GM21528 (cell line): ENCODE measurements around the gene ATP5ME.
"Not testable (repeated sequence)": the region's sequence is repeated elsewhere in the genome, so short reads cannot be mapped to it uniquely, and the experiment has no call there.

ENCODE experiments used
- ATAC-seq: cut with Tn5 transposase; IDR thresholded peaks from one replicate; pipeline ENCODE4 v1.9.1; 2021; ENCODE audit warnings: mild to moderate bottlenecking, moderate library complexity; ENCODE audit not compliant: unreplicated experiment, low FRiP score

ATP5ME gene, protein sequence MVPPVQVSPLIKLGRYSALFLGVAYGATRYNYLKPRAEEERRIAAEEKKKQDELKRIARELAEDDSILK

DNA sequence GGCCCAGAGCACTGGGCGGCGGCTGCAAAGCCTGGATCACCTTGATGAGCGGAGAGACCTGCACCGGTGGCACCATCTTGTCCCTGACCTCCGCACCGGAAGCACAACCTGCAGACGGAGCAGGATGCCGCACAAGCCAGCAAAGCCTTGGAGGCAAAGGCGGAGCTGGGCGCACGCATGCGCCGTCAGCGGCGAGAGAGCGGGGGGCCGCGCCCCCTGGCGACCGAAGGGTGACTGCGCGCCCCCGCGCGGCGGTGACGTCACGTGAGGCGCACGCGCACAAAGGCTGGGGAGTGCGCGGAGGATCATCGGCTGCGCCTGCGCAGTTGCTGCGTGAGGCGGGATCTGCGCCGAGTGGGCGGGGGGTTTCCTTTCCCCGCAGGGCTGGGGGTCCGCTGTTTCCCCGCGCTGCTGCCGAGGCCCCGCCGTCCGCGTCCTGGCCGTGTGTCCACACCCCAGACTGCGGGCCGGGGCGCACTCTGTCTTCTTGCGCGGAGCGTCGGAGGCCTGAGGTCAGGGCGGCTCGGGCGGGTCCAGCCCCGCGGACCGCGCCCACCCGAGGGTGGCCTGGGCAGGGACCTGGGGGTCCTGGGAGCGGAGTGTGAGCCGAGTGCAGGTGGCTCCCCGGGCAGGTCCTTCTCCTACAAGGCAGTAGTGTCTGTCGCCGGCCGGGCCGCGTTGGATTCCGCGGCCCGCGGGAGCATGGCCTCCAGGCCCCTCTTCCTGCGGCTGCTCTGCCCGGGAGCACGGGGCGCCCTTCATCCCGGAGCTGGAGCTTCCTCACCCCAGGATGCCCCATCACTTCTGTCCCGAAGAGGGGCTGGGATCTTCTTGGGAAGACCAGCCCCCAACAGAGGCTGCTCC lies at the start of gene ATP5ME, which contains the start of gene MYL5:
ATP5ME (minus strand) TSS at position 105 of the 864 bp plus-strand sequence; CDS start at position 76, 29 bp downstream.
MYL5 (plus strand) TSS at position 371 of the 864 bp plus-strand sequence. CDS start 3,485 bp downstream, outside the sequence.
- ATAC-seq, result peak; percentile 78

DNA sequence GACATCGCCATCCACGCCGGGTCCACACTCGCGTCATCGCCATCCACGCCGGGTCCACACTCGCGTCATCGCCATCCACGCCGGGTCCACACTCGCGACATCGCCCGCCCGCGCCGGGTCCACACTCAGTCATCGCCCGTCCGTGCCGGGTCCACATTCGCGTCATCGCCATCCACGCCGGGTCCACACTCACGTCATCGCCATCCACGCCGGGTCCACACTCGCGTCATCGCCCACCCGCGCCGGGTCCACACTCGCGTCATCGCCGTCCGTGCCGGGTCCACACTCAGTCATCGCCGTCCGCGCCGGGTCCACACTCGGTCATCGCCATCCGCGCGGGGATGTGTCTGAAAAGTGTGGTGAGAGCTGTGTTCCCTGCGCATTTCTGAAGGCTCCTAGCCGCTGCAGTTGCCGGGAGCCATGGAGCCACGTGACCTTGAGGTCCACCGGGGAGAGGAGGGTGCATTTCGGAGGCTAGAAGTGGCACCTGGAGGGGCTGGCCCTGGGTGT lies 48.8 kb upstream of the ATP5ME start:
- no peak for ATAC-seq

- ATAC-seq, result no peak
These were observed 48.2 kb upstream of the ATP5ME start for GRCh38 chr4:722169-722725.

GRCh38 chr4:721261-722168 lies 47.4 kb upstream of the ATP5ME start:
- ATAC-seq, result no peak

DNA sequence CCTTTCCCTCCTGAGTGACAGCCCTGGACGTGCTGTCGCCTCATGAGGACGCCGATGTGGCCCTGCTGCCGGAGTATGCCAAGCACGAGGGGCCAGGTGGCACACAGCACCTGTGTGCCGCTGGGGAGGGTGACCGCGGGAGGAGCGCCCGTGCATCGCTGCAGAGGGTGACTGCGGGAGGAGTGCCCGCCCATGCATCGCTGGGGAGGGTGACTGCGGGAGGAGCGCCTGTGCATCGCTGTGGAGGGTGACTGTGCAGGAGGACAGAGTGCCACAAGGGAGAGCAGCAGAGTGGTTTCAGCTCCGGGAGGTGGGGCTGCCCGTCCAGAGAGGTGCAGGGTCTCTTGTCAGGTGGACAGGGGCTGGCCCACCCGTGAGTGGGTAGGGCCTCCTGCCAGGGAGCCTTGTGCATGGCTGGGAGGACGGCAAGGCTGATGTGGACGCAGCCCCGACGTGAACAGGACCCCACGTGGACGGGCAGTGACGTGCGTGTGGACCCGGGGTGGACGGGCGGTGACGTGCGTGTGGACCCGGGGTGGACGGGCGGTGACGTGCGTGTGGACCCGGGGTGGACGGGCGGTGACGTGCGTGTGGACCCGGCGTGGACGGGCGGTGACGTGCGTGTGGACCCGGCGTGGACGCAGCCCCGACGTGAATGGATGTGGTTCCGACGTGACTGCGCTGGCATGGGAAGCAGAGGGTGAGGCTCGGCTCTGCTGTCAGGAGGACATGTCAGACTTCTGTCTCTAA lies 46.2 kb upstream of the ATP5ME start:
- ATAC-seq, result no peak

DNA sequence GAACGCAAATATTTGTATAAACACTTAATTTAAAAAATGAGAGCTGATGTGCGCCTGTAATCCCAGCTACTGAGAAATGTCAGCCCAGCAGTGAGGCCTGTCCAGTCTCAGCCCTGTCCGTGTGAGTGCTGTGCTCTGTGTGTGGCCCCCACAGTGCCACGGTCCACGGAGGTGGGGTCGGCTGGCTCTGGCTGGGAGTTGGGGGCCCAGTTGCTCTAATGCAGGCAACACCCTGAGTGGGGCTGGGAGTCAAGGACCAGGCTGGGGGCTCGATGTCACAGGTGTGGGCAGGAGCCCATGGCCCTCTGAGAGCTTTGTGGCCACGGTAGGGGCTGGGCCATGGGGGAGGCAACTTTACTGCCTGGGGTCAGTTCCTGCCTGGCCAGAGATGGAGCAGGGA lies 44.4 kb upstream of the ATP5ME start:
- ATAC-seq, result no peak

DNA sequence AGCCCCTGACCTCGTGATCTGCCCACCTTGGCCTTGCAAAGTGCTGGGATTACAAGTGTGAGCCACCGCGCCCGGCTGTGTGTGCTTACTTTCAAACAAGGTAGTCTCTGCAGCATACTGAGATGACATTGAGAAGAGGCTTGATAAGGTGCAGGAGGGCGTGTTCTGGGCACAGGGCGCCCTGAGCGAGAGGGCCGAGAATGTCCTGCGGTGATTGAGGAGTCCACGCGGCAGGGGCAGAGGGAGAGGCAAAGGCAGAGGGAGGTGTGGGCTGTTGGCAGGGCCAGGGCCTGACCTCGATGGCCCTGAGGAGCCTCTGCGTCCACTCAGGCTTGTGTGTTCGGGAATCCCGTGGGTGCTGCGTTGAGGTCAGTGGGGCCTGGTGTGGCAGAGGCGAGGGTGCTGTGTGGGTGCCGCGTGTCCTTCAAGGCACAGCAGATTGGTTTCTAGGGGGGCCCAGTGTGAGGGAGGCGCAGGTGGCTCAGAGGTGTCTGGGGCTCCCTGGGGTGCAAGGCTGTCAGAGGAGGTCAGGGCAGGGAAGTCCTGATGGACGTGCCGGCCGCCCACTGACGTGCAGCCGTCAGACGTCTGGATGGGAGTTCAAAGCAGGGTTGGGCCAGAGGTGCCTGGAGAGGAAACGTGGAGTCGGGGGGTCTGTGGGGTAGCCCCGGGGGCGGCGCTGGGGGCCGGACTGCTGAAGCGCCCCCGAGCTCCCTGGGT lies 43.7 kb upstream of the ATP5ME start:
- no peak for ATAC-seq

DNA sequence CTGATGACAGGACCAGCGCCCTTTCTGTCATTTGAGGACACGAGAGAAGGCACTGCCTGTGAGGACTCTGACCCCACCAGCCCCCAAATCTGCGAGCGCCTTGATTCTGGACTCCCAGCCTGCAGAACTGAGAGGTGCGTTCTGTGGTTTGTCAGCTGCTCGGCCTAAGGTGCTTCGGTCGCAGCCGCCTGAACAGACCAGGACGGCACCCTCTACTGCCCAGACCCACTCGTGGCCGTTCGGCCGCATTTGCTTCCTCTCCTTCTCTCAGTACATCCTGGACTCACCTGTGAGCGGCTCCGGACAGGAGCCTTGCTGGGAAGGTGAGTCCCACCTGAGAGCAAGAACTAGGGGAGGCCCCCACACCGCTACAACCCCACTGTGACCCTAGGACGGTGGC lies 40.0 kb upstream of the ATP5ME start:
- ATAC-seq, result no peak

GRCh38 chr4:712916-713632 lies 39.0 kb upstream of the ATP5ME start:
- no peak for ATAC-seq

DNA sequence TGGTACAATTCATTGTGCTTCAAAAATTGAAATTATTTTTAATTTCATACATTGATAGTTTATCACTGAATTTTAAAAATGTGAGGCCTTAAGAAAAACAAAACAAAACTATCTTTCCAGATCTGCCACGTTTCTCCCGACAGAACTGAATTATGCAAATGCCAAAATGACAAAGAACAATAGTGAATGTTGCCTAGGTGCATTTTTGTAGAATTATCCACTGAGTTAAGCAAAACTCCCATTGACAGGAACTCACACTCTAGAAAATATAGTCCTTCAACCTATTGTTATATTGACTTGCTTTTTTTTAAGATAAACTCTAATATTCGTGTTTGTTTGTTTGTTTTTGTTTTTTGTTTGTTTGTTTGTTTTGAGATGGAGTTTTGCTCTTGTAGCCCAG lies 38.0 kb upstream of the ATP5ME start:
- ATAC-seq, result no peak

DNA sequence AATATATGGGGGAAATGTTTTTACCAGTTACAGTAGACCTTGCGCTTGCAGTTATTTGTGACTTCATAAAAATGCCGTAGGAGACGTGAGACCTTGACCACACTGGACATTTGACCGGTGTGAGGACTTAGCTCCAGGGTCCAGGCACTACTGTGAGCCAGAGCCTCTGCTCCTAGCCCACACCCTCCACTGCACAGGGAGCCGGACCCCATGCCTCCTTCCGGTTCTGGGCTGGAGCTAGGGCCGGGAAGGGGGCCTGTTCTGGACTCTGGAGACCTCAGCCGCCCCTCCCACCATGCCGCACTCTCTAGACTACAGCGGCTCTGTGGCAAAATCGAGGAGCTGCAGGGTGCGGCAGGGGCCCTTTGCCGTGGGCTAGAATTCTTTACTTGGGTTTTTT lies 36.8 kb upstream of the ATP5ME start:
- ATAC-seq, result no peak

DNA sequence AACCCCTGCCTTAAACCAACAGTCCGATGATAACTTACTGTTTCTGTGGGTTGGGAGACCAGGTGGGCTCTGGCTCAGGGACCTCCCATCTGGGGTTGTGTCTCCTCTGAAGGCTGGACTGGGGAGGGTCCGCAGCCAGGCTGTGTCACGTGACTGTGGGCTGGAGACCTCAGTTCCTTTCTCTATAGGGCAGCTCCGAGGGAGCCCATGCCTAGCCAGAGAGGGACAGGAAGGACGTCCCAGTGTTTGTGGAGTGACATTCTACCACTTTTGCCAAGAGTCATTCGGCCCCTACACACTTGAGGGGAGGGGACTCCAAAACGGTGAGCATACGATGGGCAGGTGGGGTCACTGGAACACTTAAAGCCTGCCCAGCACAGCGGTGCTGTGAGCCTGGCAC lies 36.0 kb upstream of the ATP5ME start:
- ATAC-seq, result no peak

DNA sequence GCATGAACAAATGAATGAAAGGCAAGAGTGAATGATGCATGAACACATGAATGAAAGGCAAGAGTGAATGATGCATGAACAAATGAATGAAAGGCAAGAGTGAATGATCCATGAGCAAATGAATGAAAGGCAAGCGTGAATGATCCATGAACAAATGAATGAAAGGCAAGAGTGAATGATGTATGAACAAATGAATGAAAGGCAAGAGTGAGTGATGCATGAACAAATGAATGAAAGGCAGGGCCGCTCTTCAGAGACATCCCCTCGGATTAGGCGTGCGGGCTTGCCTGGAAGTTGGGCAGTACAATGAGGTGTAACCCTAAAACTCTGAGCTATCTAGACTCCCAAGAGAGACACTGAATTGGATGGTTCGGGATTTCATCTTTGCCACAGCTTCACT lies 35.3 kb upstream of the ATP5ME start:
- no peak for ATAC-seq

GRCh38 chr4:708631-708933 lies 34.5 kb upstream of the ATP5ME start:
- ATAC-seq, result no peak

- no peak for ATAC-seq
These were observed 34.0 kb upstream of the ATP5ME start for GRCh38 chr4:707929-708630.

DNA sequence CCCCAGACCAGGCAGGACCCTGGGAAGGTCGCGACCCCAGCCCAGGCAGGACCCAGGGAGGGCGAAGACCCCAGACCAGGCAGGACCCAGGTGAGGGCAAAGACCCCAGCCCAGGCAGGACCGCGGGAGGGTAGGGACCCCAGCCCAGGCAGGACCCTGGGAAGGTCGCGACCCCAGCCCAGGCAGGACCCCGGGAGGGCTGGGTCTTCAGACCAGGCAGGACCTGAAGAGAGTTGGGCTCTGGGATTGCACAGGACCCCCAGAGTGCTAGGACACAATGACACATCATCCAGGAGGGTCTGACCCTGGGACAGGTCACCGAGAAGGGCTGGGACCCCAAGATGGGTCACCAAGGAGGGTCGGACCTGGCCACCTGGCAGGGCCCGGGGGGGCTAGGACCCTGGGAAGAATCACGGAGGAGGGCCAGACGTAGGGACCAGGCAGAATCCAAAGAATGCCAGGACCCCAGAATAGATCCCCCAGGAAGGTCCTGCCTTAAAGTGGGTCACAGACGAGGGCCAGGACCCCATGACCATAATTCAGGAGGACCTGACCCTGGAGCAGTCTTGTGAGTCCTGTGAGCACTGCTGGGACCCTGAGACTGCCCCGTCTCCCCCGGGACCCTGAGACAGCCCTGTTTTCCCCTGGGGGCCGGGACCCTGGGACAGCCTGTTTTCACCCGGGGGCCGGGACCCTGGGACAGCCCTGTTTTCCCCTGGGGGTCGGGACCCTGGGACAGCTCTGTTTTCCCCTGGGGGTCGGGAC lies 32.9 kb upstream of the ATP5ME start:
- ATAC-seq, result no peak

DNA sequence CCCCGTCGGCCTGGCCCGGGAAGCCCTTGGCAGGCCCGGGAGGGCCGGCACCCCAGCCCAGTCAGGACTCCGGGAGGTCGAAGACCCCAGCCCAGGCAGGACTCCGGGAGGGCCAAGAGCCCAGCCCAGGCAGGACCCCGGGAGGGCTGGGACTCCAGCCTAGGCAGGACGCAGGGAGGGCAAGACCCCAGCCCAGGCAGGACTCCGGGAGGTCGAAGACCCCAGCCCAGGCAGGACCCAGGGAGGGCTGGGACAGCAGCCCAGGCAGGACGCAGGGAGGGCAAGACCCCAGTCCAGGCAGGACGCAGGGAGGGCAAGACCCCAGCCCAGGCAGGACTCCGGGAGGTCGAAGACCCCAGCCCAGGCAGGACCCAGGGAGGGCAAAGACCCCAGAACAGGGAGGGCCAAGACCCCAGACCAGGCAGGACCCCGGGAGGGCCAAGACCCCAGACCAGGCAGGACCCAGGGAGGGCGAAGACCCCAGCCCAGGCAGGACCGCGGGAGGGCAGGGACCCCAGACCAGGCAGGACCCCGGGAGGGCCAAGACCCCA lies 32.1 kb upstream of the ATP5ME start:
- not testable (repeated sequence) for ATAC-seq
